DMS 273 treated with DMSO at 0.1 percent for 48 hours (cell line): ENCODE data around the gene GUCY1A1.

Source experiments
- DNase-seq: peaks from one replicate; lab custom pipeline; 2025; lab: John Stamatoyannopoulos, UW

GUCY1A1 gene

GRCh38 chr4:155659176-155659575, 7.5 kb upstream of the GUCY1A1 start:
- DNase-seq: no peak

- DNase-seq: no peak
Observed at GRCh38 chr4:155660436-155660835, 6.2 kb upstream of the GUCY1A1 start.

- no peak for DNase-seq
Observed at GRCh38 chr4:155665054-155665453, 1.6 kb upstream of the GUCY1A1 start.

- DNase-seq: no peak
Observed at GRCh38 chr4:155667222-155667567, 547 bp downstream of the GUCY1A1 start.

GRCh38 chr4:155667568-155668511, 1.2 kb downstream of the GUCY1A1 start:
- no peak for DNase-seq

GRCh38 chr4:155668707-155669220, 2.1 kb downstream of the GUCY1A1 start:
- DNase-seq: no peak

- DNase-seq: no peak
Observed at GRCh38 chr4:155672342-155672741, 5.7 kb downstream of the GUCY1A1 start.

- DNase-seq: no peak
Observed at GRCh38 chr4:155673453-155673979, 6.9 kb downstream of the GUCY1A1 start.

GRCh38 chr4:155674669-155675071, 8.0 kb downstream of the GUCY1A1 start:
- no peak for DNase-seq

- DNase-seq: no peak
Observed at GRCh38 chr4:155675709-155676429, 9.2 kb downstream of the GUCY1A1 start.

- no peak for DNase-seq
Observed at GRCh38 chr4:155676430-155676825, 9.8 kb downstream of the GUCY1A1 start.

GRCh38 chr4:155678011-155678410, 11.4 kb downstream of the GUCY1A1 start:
- DNase-seq: no peak

- no peak for DNase-seq
Observed at GRCh38 chr4:155679343-155679742, 12.7 kb downstream of the GUCY1A1 start.

GRCh38 chr4:155681886-155682285, 15.2 kb downstream of the GUCY1A1 start:
- DNase-seq: no peak

- DNase-seq: no peak
Observed at GRCh38 chr4:155684423-155684822, 17.8 kb downstream of the GUCY1A1 start.

GRCh38 chr4:155684892-155685541, 18.4 kb downstream of the GUCY1A1 start:
- DNase-seq: no peak

GRCh38 chr4:155687380-155687982, 20.8 kb downstream of the GUCY1A1 start:
- DNase-seq: peak; percentile 62

- no peak for DNase-seq
Observed at GRCh38 chr4:155688211-155688610, 21.6 kb downstream of the GUCY1A1 start.

- DNase-seq: no peak
Observed at GRCh38 chr4:155688860-155689259, 22.2 kb downstream of the GUCY1A1 start.

GRCh38 chr4:155690044-155690837, 23.6 kb downstream of the GUCY1A1 start:
- no peak for DNase-seq

GRCh38 chr4:155692361-155692760, 25.7 kb downstream of the GUCY1A1 start:
- no peak for DNase-seq
